Neural cell (in vitro differentiated cells): Measurements from ENCODE around the gene RNF217. TPM values are rescaled to one million over a fixed set of nuclear protein-coding genes. Genes with fewer than 3 reads are reported as not detected.

Experiments
- H2AFZ ChIP-seq: fragments of 200-600, 300-800 bp; sonication (generic), shearing (Covaris generic); 2 replicates; pipeline ENCODE4 v1.6.0; 2014; ENCODE audit warnings: low read depth, mild to moderate bottlenecking, antibody characterized with exemption, low read length, moderate library complexity
- H3F3A ChIP-seq: fragments of 200-600 bp; shearing (Covaris generic); 2 replicates; pipeline ENCODE4 v1.6.1; 2016; ENCODE audit warnings: mild to moderate bottlenecking, moderate library complexity, mixed read lengths, antibody characterized with exemption, low read length; ENCODE audit not compliant: insufficient read depth, poor library complexity, severe bottlenecking
- H3K27ac ChIP-seq: fragments of 200-600, 300-800 bp; sonication (generic), shearing (Covaris generic); 2 replicates; pipeline ENCODE4 v1.5.1; 2014; ENCODE audit warnings: mild to moderate bottlenecking, low read length, moderate library complexity
- H3K27me3 ChIP-seq: fragments of 300-800, 200-600 bp; sonication (generic), shearing (Covaris generic); 2 replicates; pipeline ENCODE4 v1.6.0; 2014; ENCODE audit warnings: mild to moderate bottlenecking, low read depth, low read length, moderate library complexity; ENCODE audit not compliant: insufficient read depth
- H3K36me3 ChIP-seq: fragments of 300-800, 200-600 bp; sonication (generic), shearing (Covaris generic); 2 replicates; pipeline ENCODE4 v1.5.1; 2014; ENCODE audit warnings: mild to moderate bottlenecking, antibody characterized with exemption, low read length, moderate library complexity; ENCODE audit not compliant: insufficient read depth
- H3K4me2 ChIP-seq: fragments of 300-800, 200-600 bp; sonication (generic), shearing (Covaris generic); 2 replicates; pipeline ENCODE4 v1.6.0; 2014; ENCODE audit warnings: mild to moderate bottlenecking, low read length
- H3K4me3 ChIP-seq: fragments of 300-800, 200-600 bp; sonication (generic), shearing (Covaris generic); 2 replicates; pipeline ENCODE4 v1.5.1; 2014; ENCODE audit warnings: mild to moderate bottlenecking, low read length, moderate library complexity
- H3K79me2 ChIP-seq: fragments of 200-600 bp; shearing (Covaris generic); replicated peaks from 2 replicates; pipeline ENCODE4 v1.6.0; 2014; ENCODE audit warnings: mild to moderate bottlenecking, low read length, moderate library complexity; ENCODE audit not compliant: insufficient read depth
- H3K9ac ChIP-seq: fragments of 300-800, 200-600 bp; sonication (generic), shearing (Covaris generic); 2 replicates; pipeline ENCODE4 v1.6.1; 2016; ENCODE audit warnings: mild to moderate bottlenecking, low read length, mixed read lengths
- H3K9me2 ChIP-seq: fragments of 200-600 bp; shearing (Covaris generic); 2 replicates; pipeline ENCODE4 v1.6.1; 2016; ENCODE audit warnings: mild to moderate bottlenecking, low read length, mixed read lengths; ENCODE audit not compliant: insufficient read depth
- H3K9me3 ChIP-seq: fragments of 200-600, 300-800 bp; sonication (generic), shearing (Covaris generic); 2 replicates; pipeline ENCODE4 v1.6.1; 2016; ENCODE audit warnings: mild to moderate bottlenecking, mixed run types, low read length, moderate library complexity, mixed read lengths
- H4K20me1 ChIP-seq: fragments of 200-600 bp; shearing (Covaris generic); 2 replicates; pipeline ENCODE4 v1.6.1; 2016; ENCODE audit warnings: mild to moderate bottlenecking, mixed run types; ENCODE audit not compliant: insufficient read depth
- EP300 ChIP-seq: fragments of 450-650 bp; conservative IDR thresholded peaks from 2 replicates; pipeline ENCODE4 v1.6.1; 2014; ENCODE audit warnings: antibody characterized with exemption, mild to moderate bottlenecking, moderate library complexity; ENCODE audit not compliant: poor library complexity, severe bottlenecking
- EZH2 ChIP-seq: fragments of 200-600, 300-800 bp; shearing (Covaris generic), sonication (generic); IDR thresholded peaks from 2 replicates; pipeline ENCODE4 v1.6.1; 2014; ENCODE audit warnings: antibody characterized with exemption, low read length, borderline replicate concordance, mild to moderate bottlenecking; ENCODE audit not compliant: insufficient read depth, poor library complexity, severe bottlenecking
- MXI1 ChIP-seq: fragments of 450-650 bp; conservative IDR thresholded peaks from 2 replicates; pipeline ENCODE4 v1.6.1; 2014; ENCODE audit warnings: antibody characterized with exemption, mild to moderate bottlenecking; ENCODE audit not compliant: poor library complexity, severe bottlenecking
- POLR2AphosphoS5 ChIP-seq: IDR thresholded peaks from 2 replicates; pipeline ENCODE4 v1.6.1; 2012
- RAD21 ChIP-seq: fragments of 450-650 bp; conservative IDR thresholded peaks from 2 replicates; pipeline ENCODE4 v1.6.1; 2014; ENCODE audit warnings: antibody characterized with exemption, mild to moderate bottlenecking, moderate library complexity
- SMC3 ChIP-seq: fragments of 450-650 bp; conservative IDR thresholded peaks from 2 replicates; pipeline ENCODE4 v1.6.1; 2014; ENCODE audit warnings: antibody characterized with exemption, mild to moderate bottlenecking, moderate library complexity; ENCODE audit not compliant: poor library complexity
- TAF1 ChIP-seq: IDR thresholded peaks from 2 replicates; pipeline ENCODE4 v1.6.1; 2012; ENCODE audit warnings: low read depth
- polyA plus RNA-seq: library from polyadenylated mRNA; depleted of rRNA; stranded (reverse); fragments of >200 nt; gene quantifications from 2 replicates; pipeline ENCODE4 v1.2.3, GENCODE V29; 2014
- TF ChIP-seq, protein P1 (sequence below): fragments of 450-650 bp; IDR thresholded peaks from 2 replicates; pipeline ENCODE4 v1.5.1; 2014; ENCODE audit warnings: antibody characterized with exemption, mild to moderate bottlenecking, moderate library complexity; ENCODE audit not compliant: poor library complexity, severe bottlenecking
- TF ChIP-seq, protein P2 (sequence below): IDR thresholded peaks from 2 replicates; pipeline ENCODE4 v1.6.1; 2012; ENCODE audit warnings: borderline replicate concordance

Gene RNF217
- polyA plus RNA-seq, 1 donor from 2014 or later: 10.2 TPM

DNA sequence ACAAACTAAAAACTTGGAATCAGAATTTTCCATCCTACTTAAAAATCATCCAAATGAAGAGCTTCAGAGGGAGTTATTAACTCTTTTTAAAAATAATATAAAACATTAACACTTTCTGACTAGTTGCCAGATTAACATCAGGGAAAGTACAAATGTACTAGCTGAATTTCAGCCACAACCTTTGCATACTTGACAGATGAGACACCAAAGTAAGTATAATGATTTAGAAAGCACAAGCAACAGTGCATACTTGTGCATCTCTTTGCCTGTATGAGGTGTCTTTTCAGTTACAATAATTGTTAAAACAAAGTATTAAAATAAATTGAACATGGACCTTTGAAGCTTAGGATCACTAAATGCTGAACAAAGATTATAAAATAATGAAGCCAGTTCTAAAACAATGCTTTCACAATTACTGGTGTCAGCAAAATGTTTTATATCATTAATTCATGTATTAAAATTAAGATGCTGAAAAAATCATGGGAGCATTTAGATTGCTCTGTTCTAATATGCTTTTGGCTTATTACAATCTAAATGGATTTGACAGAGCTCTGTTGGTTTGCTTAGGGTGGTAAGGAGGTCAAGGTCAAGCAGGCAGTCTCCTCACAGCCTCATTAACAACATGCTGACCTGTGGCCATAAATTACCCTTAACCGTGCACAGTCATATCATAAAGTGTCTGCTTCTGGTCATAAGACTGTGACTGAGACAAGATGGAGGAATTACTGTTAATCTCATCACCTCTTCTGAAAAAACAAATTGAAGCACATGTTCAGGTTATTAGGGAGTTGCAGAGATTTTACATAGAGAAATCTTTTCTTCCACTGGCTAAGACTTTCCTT is 15.1 kb downstream of the RNF217 start:
- H3K36me3 ChIP-seq: no peaks in the 10 kb centered on the region
- no peaks in the 10 kb centered on the region for H3F3A ChIP-seq
- no peaks in the 10 kb centered on the region for H3K9me2 ChIP-seq
- no peak overlapping the region for H3K4me2 ChIP-seq
- no peak overlapping the region for H3K27ac ChIP-seq
- no peak for TF ChIP-seq TAF1
- TF ChIP-seq EP300: no peak
- TF ChIP-seq POLR2AphosphoS5: no peak
- TF ChIP-seq, protein P1, sequence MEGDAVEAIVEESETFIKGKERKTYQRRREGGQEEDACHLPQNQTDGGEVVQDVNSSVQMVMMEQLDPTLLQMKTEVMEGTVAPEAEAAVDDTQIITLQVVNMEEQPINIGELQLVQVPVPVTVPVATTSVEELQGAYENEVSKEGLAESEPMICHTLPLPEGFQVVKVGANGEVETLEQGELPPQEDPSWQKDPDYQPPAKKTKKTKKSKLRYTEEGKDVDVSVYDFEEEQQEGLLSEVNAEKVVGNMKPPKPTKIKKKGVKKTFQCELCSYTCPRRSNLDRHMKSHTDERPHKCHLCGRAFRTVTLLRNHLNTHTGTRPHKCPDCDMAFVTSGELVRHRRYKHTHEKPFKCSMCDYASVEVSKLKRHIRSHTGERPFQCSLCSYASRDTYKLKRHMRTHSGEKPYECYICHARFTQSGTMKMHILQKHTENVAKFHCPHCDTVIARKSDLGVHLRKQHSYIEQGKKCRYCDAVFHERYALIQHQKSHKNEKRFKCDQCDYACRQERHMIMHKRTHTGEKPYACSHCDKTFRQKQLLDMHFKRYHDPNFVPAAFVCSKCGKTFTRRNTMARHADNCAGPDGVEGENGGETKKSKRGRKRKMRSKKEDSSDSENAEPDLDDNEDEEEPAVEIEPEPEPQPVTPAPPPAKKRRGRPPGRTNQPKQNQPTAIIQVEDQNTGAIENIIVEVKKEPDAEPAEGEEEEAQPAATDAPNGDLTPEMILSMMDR: no peak
- TF ChIP-seq, protein P2, sequence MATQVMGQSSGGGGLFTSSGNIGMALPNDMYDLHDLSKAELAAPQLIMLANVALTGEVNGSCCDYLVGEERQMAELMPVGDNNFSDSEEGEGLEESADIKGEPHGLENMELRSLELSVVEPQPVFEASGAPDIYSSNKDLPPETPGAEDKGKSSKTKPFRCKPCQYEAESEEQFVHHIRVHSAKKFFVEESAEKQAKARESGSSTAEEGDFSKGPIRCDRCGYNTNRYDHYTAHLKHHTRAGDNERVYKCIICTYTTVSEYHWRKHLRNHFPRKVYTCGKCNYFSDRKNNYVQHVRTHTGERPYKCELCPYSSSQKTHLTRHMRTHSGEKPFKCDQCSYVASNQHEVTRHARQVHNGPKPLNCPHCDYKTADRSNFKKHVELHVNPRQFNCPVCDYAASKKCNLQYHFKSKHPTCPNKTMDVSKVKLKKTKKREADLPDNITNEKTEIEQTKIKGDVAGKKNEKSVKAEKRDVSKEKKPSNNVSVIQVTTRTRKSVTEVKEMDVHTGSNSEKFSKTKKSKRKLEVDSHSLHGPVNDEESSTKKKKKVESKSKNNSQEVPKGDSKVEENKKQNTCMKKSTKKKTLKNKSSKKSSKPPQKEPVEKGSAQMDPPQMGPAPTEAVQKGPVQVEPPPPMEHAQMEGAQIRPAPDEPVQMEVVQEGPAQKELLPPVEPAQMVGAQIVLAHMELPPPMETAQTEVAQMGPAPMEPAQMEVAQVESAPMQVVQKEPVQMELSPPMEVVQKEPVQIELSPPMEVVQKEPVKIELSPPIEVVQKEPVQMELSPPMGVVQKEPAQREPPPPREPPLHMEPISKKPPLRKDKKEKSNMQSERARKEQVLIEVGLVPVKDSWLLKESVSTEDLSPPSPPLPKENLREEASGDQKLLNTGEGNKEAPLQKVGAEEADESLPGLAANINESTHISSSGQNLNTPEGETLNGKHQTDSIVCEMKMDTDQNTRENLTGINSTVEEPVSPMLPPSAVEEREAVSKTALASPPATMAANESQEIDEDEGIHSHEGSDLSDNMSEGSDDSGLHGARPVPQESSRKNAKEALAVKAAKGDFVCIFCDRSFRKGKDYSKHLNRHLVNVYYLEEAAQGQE: no peak
- TF ChIP-seq EZH2: no peak
- no peak for TF ChIP-seq RAD21
- no peak for TF ChIP-seq SMC3
- no peaks in the 10 kb centered on the region for H3K9me3 ChIP-seq
- H3K9ac ChIP-seq: no peak overlapping the region
- H3K79me2 ChIP-seq: no peaks in the 10 kb centered on the region
- H3K27me3 ChIP-seq: no peaks in the 10 kb centered on the region
- no peak overlapping the region for H3K4me3 ChIP-seq
- no peaks in the 10 kb centered on the region for H4K20me1 ChIP-seq
- no peak overlapping the region for H2AFZ ChIP-seq

DNA sequence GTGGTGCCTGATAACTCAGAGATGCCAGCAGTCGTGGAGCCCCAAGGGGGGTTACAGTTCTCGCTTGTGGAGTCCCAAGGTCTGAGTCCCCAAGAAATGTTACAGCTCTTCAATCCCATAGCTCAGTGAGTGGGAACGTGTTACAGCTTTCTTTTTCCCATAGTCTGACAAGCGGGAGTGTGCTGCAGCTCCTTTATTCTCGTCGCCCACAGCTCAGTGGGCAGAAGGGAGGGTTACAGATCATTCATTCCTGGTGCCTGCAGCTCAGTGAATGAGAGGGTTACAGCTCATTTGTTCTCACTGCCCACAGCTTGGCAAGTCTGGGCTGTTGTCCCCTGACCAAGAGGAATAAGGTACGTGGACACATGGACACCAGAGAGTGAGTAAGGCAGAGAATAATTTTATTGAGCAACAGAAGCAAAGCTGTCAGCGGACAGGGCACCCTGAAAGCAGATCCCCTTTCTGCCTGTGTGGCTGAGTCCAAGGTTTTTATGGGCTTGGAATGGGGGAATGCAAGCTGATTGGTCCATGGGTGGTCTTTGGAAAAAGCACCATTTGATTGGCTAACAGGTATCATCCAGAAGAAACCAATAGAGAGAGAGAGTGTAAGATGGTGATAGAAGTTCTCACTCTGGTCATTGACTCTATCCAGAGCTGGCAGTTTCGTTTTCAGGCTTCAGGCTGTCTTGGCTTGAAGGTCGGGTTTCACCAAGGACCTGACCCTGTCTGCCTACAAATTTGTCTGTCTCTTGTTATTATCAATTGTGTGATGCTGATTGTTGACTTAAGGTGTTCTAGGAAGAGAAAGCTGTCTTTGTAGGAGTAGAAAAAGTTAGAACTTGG is 16.4 kb downstream of the RNF217 start:
- no peaks in the 10 kb centered on the region for H3K79me2 ChIP-seq
- no peaks in the 10 kb centered on the region for H4K20me1 ChIP-seq
- H3K36me3 ChIP-seq: no peaks in the 10 kb centered on the region
- no peaks in the 10 kb centered on the region for H3K9me3 ChIP-seq
- H2AFZ ChIP-seq: no peak overlapping the region
- no peaks in the 10 kb centered on the region for H3F3A ChIP-seq
- no peak overlapping the region for H3K27ac ChIP-seq
- H3K4me3 ChIP-seq: no peak overlapping the region
- H3K27me3 ChIP-seq: no peaks in the 10 kb centered on the region
- H3K4me2 ChIP-seq: no peak overlapping the region
- H3K9me2 ChIP-seq: no peaks in the 10 kb centered on the region
- TF ChIP-seq, protein P2: no peak
- TF ChIP-seq EP300 (no peak), RAD21 (no peak), SMC3 (no peak), POLR2AphosphoS5 (no peak), TAF1 (no peak), MXI1 (no peak), EZH2 (no peak)
- TF ChIP-seq, protein P1: no peak
- no peak overlapping the region for H3K9ac ChIP-seq
